Activated naive CD4-positive, alpha-beta T cell (primary cell): ENCODE results near the gene TUBGCP3.
"Not testable (repeated sequence)": the region's sequence is repeated elsewhere in the genome, so short reads cannot be mapped to it uniquely, and the experiment has no call there.

Experiments
- DNase-seq, 4 experiments: peaks; one replicate each; lab custom pipeline; 2025; lab: John Stamatoyannopoulos, UW

Gene TUBGCP3

GRCh38 chr13:112576768-112577167, 11.2 kb downstream of the TUBGCP3 start:
- DNase-seq = no peak

- no peak for DNase-seq
Observed at GRCh38 chr13:112576191-112576590, 11.8 kb downstream of the TUBGCP3 start.

- no peak for DNase-seq
Observed at GRCh38 chr13:112575675-112576074, 12.3 kb downstream of the TUBGCP3 start.

- no peak for DNase-seq
Observed at GRCh38 chr13:112574834-112575613, 12.9 kb downstream of the TUBGCP3 start.

- no peak for DNase-seq
Observed at GRCh38 chr13:112574416-112574815, 13.5 kb downstream of the TUBGCP3 start.

- no peak for DNase-seq
Observed at GRCh38 chr13:112573710-112574109, 14.2 kb downstream of the TUBGCP3 start.

- no peak for DNase-seq
Observed at GRCh38 chr13:112572366-112572765, 15.6 kb downstream of the TUBGCP3 start.

- DNase-seq = no peak
Observed at GRCh38 chr13:112569821-112570220, 18.1 kb downstream of the TUBGCP3 start.

- no peak for DNase-seq
Observed at GRCh38 chr13:112567161-112567862, 20.6 kb downstream of the TUBGCP3 start.

GRCh38 chr13:112562786-112563383, 25.1 kb downstream of the TUBGCP3 start:
- no peak for DNase-seq

GRCh38 chr13:112562254-112562653, 25.7 kb downstream of the TUBGCP3 start:
- no peak for DNase-seq

- no peak for DNase-seq
Observed at GRCh38 chr13:112561478-112561877, 26.5 kb downstream of the TUBGCP3 start.

GRCh38 chr13:112558696-112559418, 29.1 kb downstream of the TUBGCP3 start:
- DNase-seq = no peak

GRCh38 chr13:112556600-112556999, 31.4 kb downstream of the TUBGCP3 start:
- DNase-seq = no peak

GRCh38 chr13:112554214-112554850, 33.6 kb downstream of the TUBGCP3 start:
- no peak for DNase-seq

GRCh38 chr13:112548975-112549374, 39.0 kb downstream of the TUBGCP3 start:
- not testable (repeated sequence) for DNase-seq

- DNase-seq = no peak
Observed at GRCh38 chr13:112545856-112546255, 42.1 kb downstream of the TUBGCP3 start.

GRCh38 chr13:112532837-112533745, 54.9 kb downstream of the TUBGCP3 start:
- DNase-seq = no peak

- DNase-seq = no peak
Observed at GRCh38 chr13:112531263-112531794, 56.6 kb downstream of the TUBGCP3 start.

GRCh38 chr13:112530861-112531260, 57.1 kb downstream of the TUBGCP3 start:
- no peak for DNase-seq
